Subcutaneous adipose tissue (tissue), 4 donors: ENCODE data around the gene GABRG3. TPM values are rescaled to one million over a fixed set of nuclear protein-coding genes. Genes with fewer than 3 reads are reported as not detected.

Source experiments
- CTCF ChIP-seq: fragments of 450-650 bp; IDR thresholded peaks from one replicate; pipeline ENCODE4 v1.5.1; 2016; ENCODE audit warnings: low read depth, mild to moderate bottlenecking, control low read depth, antibody characterized with exemption, moderate library complexity
- total RNA-seq, 4 donors: library from RNA; depleted of rRNA; stranded (reverse); fragments of >200 nt; gene quantifications; one replicate each; pipeline ENCODE4 v1.1.0, GENCODE V29; 2016

Gene GABRG3
- total RNA-seq, 4 donors from 2014 or later = not detected

DNA sequence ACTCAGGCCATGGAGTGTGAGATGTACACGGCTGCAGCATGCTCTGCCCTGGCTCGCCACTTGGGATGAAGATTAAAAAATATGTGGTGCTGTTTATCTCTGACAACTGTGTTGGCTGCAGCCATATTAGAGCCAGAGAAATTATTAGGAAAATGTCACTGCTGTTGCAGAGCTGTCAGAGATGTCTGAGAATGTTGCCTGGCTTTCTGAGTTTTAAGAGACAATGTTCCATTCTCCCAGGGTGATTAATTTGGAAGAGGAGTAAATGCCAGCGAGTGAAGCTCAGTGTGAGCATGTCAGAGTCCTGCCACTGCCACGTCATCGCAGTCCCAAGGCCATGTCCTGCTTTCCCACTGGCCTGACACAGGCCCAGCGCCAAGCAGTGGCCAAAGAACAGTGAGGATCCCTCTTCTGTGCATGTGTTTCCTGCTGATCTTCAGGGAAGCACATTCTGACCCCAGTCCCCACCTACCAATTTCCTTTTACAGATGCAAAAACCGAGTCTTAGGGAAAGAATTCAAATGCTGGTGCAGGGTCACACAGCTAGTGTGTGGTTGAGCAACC is 370.9 kb downstream of the GABRG3 start:
- no peak for TF ChIP-seq CTCF

DNA sequence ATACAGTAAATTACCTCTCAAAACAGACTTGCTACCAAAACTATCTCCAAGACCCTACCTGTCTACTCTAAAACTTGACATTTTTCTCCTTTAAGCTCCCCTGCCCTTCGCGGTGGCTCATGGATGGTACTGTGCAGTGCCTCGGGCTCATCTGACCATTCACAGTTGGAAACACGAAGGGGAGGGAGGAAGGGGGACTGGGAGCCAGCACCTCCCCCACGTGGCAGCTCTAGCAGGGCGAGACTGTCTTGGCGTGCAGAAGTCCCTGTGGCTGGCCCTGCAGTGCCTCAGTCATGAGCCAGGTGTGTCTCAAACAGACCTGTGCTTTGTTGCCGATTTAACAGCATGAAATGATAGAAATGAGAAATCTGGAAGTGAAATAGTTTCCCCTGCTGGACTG is 372.0 kb downstream of the GABRG3 start:
- no peak for TF ChIP-seq CTCF

DNA sequence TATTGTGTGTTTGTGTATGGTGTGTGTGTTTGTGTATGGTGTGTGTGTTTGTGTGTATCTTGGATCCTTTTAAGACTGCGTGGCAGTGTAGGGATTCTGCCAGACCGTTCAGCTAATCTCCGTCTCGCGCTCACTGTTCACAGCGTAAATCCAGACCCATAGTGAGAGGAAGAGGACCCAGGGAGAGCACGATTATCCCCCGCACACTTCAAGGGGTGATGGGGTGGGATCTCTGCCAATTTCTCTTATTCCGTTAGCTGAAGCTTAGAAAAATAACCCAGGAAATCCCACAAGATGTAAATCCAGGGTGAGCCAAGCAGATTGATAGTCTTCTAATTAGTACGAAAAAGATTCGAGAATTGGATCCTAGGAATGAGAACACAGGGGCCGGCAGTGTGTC is 381.2 kb downstream of the GABRG3 start:
- no peak for TF ChIP-seq CTCF

GRCh38 chr15:27353856-27354255 is 382.9 kb downstream of the GABRG3 start:
- no peak for TF ChIP-seq CTCF

- no peak for TF ChIP-seq CTCF
Observed at GRCh38 chr15:27358751-27359434, 387.9 kb downstream of the GABRG3 start.

GRCh38 chr15:27359586-27359985 is 388.6 kb downstream of the GABRG3 start:
- no peak for TF ChIP-seq CTCF

DNA sequence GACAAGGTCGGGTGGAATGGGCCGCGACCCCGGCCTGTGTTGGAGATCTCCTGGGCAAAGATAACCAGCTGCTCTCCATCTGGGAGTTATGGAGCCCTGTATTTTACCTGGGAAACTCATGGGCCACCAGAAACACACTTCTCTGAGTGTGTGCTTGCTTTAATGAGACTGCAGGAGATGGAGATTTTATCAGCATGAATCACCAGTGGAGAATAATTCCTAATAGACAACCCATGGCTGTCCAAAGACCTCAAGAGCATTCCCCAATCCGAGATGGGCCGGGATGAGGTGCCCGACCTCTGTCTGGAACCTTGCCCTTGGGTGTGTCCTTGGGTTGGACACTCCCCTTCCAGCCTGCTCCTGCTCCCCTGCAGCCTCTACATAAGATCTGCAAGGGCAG is 389.3 kb downstream of the GABRG3 start:
- TF ChIP-seq CTCF = no peak
